ENCODE results near the gene RSPRY1.

- no peak for TF ChIP-seq CTCF (IDR thresholded peaks at IDR 0.05; ENCODE audit: low read depth, low read length, poor library complexity, severe bottlenecking)
- no peak for TF ChIP-seq EZH2phosphoT487 (IDR thresholded peaks at IDR 0.05; ENCODE audit: borderline replicate concordance, low read length)
These were observed 65.2 kb downstream of the RSPRY1 start for GRCh38 chr16:57251352-57251751.

Measured in DOHH2 (cell line).